OCI-LY1 (cell line): ENCODE measurements around the gene KCNIP4.

Source experiments
- H2AFZ ChIP-seq: fragments of 200-600 bp; sonication (generic), shearing (Covaris generic); 2 replicates; pipeline ENCODE4 v1.6.0; 2014; ENCODE audit warnings: antibody characterized with exemption, mild to moderate bottlenecking, low read length
- H3F3A ChIP-seq: fragments of 200-600 bp; sonication (generic), shearing (Covaris generic); 2 replicates; pipeline ENCODE4 v1.6.0; 2014; ENCODE audit warnings: mild to moderate bottlenecking, antibody characterized with exemption, low read length, moderate library complexity; ENCODE audit not compliant: insufficient read depth
- H3K27ac ChIP-seq: fragments of 200-600 bp; sonication (generic); 2 replicates; pipeline ENCODE4 v1.5.1; 2014; ENCODE audit warnings: low read length, mixed run types, mild to moderate bottlenecking, low read depth; ENCODE audit not compliant: poor library complexity, severe bottlenecking
- H3K27me3 ChIP-seq: fragments of 200-600 bp; sonication (generic); 2 replicates; pipeline ENCODE4 v1.6.0; 2014; ENCODE audit warnings: antibody characterized with exemption, mild to moderate bottlenecking, low read length, moderate library complexity; ENCODE audit not compliant: insufficient read depth
- H3K36me3 ChIP-seq: fragments of 200-600 bp; sonication (generic); 2 replicates; pipeline ENCODE4 v1.6.1; 2014; ENCODE audit warnings: mild to moderate bottlenecking, antibody characterized with exemption, low read length, moderate library complexity, mixed read lengths; ENCODE audit not compliant: insufficient read depth
- H3K4me1 ChIP-seq: fragments of 200-600 bp; sonication (generic); 2 replicates; pipeline ENCODE4 v1.5.1; 2014; ENCODE audit warnings: mild to moderate bottlenecking, low read length, moderate library complexity; ENCODE audit not compliant: insufficient read depth, severe bottlenecking
- H3K4me2 ChIP-seq: fragments of 200-600 bp; sonication (generic), shearing (Covaris generic); 2 replicates; pipeline ENCODE4 v1.6.1; 2014; ENCODE audit warnings: low read length
- H3K4me3 ChIP-seq: fragments of 200-600 bp; sonication (generic); 2 replicates; pipeline ENCODE4 v1.5.1; 2014; ENCODE audit warnings: low read length, low read depth, mild to moderate bottlenecking, mixed read lengths; ENCODE audit not compliant: poor library complexity, severe bottlenecking
- H3K79me2 ChIP-seq: fragments of 200-600 bp; shearing (Covaris generic); 2 replicates; pipeline ENCODE4 v1.6.1; 2016; ENCODE audit warnings: mixed run types, low read length, mixed read lengths; ENCODE audit not compliant: insufficient read depth
- H3K9ac ChIP-seq: fragments of 200-600 bp; sonication (generic), shearing (Covaris generic); 2 replicates; pipeline ENCODE4 v1.6.1; 2014; ENCODE audit warnings: mild to moderate bottlenecking, low read length, mixed read lengths
- H3K9me2 ChIP-seq: fragments of 200-600 bp; sonication (generic), shearing (Covaris generic); 2 replicates; pipeline ENCODE4 v1.6.1; 2014; ENCODE audit warnings: low read depth, mild to moderate bottlenecking, low read length, mixed read lengths
- H3K9me3 ChIP-seq: fragments of 200-600 bp; shearing (Covaris generic); 2 replicates; pipeline ENCODE4 v1.6.1; 2014; ENCODE audit warnings: low read length, mixed read lengths
- H4K20me1 ChIP-seq: fragments of 200-600 bp; sonication (generic), shearing (Covaris generic); 2 replicates; pipeline ENCODE4 v1.6.0; 2016; ENCODE audit warnings: mild to moderate bottlenecking, low read length; ENCODE audit not compliant: insufficient read depth
- EZH2 ChIP-seq: fragments of 200-600 bp; sonication (generic), shearing (Covaris generic); IDR thresholded peaks from 2 replicates; pipeline ENCODE4 v1.8.0; 2017; ENCODE audit warnings: borderline replicate concordance, mixed run types, mild to moderate bottlenecking, antibody characterized with exemption, low read length, moderate library complexity, mixed read lengths
- TF ChIP-seq, protein P1 (sequence below): fragments of 200-600 bp; sonication (generic), shearing (Covaris generic); IDR thresholded peaks from 2 replicates; pipeline ENCODE4 v1.5.1; 2017; ENCODE audit warnings: mild to moderate bottlenecking, antibody characterized with exemption, low read length, moderate library complexity, mixed read lengths

KCNIP4 gene

DNA sequence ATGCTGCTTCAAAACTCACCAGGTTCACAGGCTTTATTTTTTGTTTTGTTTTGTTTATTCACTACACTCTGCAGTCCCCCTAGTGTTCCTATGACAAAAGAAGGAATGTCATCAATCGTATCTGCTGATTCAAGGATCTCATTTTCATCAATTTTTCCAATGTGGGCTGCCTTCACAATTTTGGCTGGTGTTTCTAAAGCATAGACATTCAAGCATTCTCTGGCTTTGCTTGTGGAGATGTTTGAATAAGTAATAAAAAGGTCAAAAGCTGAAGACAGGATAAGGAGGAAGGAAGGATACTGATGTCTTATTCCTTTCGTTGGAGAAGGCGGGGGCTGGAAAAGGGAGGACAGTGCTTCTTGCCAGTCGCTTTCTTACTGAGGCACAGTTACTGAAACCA, 12.2 kb upstream of the KCNIP4 start:
- no peak overlapping the region for H3K27ac ChIP-seq
- TF ChIP-seq, protein P1, sequence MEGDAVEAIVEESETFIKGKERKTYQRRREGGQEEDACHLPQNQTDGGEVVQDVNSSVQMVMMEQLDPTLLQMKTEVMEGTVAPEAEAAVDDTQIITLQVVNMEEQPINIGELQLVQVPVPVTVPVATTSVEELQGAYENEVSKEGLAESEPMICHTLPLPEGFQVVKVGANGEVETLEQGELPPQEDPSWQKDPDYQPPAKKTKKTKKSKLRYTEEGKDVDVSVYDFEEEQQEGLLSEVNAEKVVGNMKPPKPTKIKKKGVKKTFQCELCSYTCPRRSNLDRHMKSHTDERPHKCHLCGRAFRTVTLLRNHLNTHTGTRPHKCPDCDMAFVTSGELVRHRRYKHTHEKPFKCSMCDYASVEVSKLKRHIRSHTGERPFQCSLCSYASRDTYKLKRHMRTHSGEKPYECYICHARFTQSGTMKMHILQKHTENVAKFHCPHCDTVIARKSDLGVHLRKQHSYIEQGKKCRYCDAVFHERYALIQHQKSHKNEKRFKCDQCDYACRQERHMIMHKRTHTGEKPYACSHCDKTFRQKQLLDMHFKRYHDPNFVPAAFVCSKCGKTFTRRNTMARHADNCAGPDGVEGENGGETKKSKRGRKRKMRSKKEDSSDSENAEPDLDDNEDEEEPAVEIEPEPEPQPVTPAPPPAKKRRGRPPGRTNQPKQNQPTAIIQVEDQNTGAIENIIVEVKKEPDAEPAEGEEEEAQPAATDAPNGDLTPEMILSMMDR = no peak
- no peak for TF ChIP-seq EZH2
- no peak overlapping the region for H3K4me2 ChIP-seq
- no peak overlapping the region for H3K9ac ChIP-seq
- no peaks in the 10 kb centered on the region for H3K9me2 ChIP-seq
- H3F3A ChIP-seq = no peaks in the 10 kb centered on the region
- H3K79me2 ChIP-seq = no peaks in the 10 kb centered on the region
- H3K36me3 ChIP-seq = no peaks in the 10 kb centered on the region
- no peak overlapping the region for H2AFZ ChIP-seq
- no peak overlapping the region for H3K4me3 ChIP-seq
- H4K20me1 ChIP-seq = no peaks in the 10 kb centered on the region
- no peaks in the 10 kb centered on the region for H3K4me1 ChIP-seq
- H3K9me3 ChIP-seq = no peaks in the 10 kb centered on the region
- no peaks in the 10 kb centered on the region for H3K27me3 ChIP-seq

DNA sequence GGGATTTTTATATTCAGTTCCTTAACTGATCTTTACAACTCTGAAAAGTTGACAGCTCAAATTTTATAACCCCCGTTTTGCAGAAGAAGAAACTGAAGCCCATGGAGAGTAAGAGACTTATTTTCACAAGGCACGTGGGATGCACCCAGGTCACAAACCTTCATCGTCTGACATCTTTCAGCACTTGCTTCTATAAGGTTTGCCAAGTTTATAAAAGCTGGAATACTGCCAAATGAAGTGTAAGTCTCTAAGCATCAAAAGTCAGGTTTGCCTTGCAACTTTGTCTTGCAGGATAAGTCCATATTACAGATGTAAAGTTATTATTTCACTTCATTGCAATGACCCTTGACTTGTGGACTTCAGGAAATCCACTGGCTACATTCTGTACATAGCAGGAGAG, 6.3 kb upstream of the KCNIP4 start:
- no peak overlapping the region for H2AFZ ChIP-seq
- no peak overlapping the region for H3K27ac ChIP-seq
- no peaks in the 10 kb centered on the region for H3K36me3 ChIP-seq
- H3K27me3 ChIP-seq = no peaks in the 10 kb centered on the region
- TF ChIP-seq, protein P1 = no peak
- TF ChIP-seq EZH2 = no peak
- no peak overlapping the region for H3K4me2 ChIP-seq
- no peaks in the 10 kb centered on the region for H4K20me1 ChIP-seq
- H3K9me2 ChIP-seq = no peaks in the 10 kb centered on the region
- no peak overlapping the region for H3K9ac ChIP-seq
- H3K4me1 ChIP-seq = no peaks in the 10 kb centered on the region
- H3K9me3 ChIP-seq = no peaks in the 10 kb centered on the region
- no peaks in the 10 kb centered on the region for H3K79me2 ChIP-seq
- H3F3A ChIP-seq = no peaks in the 10 kb centered on the region
- no peak overlapping the region for H3K4me3 ChIP-seq

DNA sequence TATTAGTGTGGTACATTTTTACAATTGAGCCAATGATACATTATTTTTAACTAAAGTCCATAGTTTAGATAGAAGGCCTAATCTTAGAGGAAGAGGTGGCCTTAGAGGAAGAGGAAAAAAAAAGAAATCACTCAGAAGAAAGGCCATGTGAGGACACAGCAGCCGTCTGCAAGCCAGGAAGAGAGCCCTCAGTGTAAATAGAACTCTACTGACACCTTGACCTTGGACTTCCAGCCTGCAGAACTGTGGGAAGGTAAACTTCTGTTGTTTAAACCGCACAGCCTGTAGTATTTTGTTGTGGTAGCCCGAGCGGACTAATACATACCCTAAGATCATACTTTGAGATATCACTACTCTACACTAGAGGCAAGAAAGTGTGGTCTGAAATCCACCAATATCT, 5.1 kb upstream of the KCNIP4 start:
- Histone ChIP-seq H3F3A (no peaks in the 10 kb centered on the region), H4K20me1 (no peaks in the 10 kb centered on the region), H3K36me3 (no peaks in the 10 kb centered on the region), H3K9me3 (no peaks in the 10 kb centered on the region), H3K79me2 (no peaks in the 10 kb centered on the region), H3K27ac (no peak overlapping the region), H3K4me3 (no peak overlapping the region), H3K4me1 (no peaks in the 10 kb centered on the region), H3K4me2 (no peak overlapping the region), H3K9ac (no peak overlapping the region), H3K27me3 (no peaks in the 10 kb centered on the region), H3K9me2 (no peaks in the 10 kb centered on the region), H2AFZ (no peak overlapping the region)
- TF ChIP-seq EZH2 = no peak
- TF ChIP-seq, protein P1 = no peak
